DMS79 treated with DMSO at 0.1 percent for 48 hours (cell line): ENCODE measurements around the gene RGS6.

ENCODE experiments used
- DNase-seq: peaks from one replicate; lab custom pipeline; 2025; lab: John Stamatoyannopoulos, UW

The RGS6 gene

GRCh38 chr14:71947947-71948500, 15.8 kb downstream of the RGS6 start:
- DNase-seq = no peak

GRCh38 chr14:71952381-71953363, 20.4 kb downstream of the RGS6 start:
- no peak for DNase-seq

- no peak for DNase-seq
Measured at GRCh38 chr14:71956920-71957563, 24.8 kb downstream of the RGS6 start.

GRCh38 chr14:71959055-71959454, 26.8 kb downstream of the RGS6 start:
- DNase-seq = peak; percentile 26

- DNase-seq = no peak
Measured at GRCh38 chr14:71960494-71961353, 28.5 kb downstream of the RGS6 start.

GRCh38 chr14:71961972-71962371, 29.7 kb downstream of the RGS6 start:
- no peak for DNase-seq

- no peak for DNase-seq
Measured at GRCh38 chr14:71964716-71965115, 32.5 kb downstream of the RGS6 start.

- DNase-seq = no peak
Measured at GRCh38 chr14:71966528-71966927, 34.3 kb downstream of the RGS6 start.

- DNase-seq = no peak
Measured at GRCh38 chr14:71967704-71968103, 35.5 kb downstream of the RGS6 start.

GRCh38 chr14:71970272-71970671, 38.0 kb downstream of the RGS6 start:
- no peak for DNase-seq

- DNase-seq = no peak
Measured at GRCh38 chr14:71985538-71986189, 53.4 kb downstream of the RGS6 start.

- DNase-seq = no peak
Measured at GRCh38 chr14:71988476-71988875, 56.2 kb downstream of the RGS6 start.

- DNase-seq = no peak
Measured at GRCh38 chr14:71988939-71989338, 56.7 kb downstream of the RGS6 start.

- DNase-seq = no peak
Measured at GRCh38 chr14:71994416-71994815, 62.2 kb downstream of the RGS6 start.

- no peak for DNase-seq
Measured at GRCh38 chr14:71995741-71996140, 63.5 kb downstream of the RGS6 start.

GRCh38 chr14:71996610-71997009, 64.4 kb downstream of the RGS6 start:
- DNase-seq = no peak

GRCh38 chr14:72000907-72001306, 68.7 kb downstream of the RGS6 start:
- no peak for DNase-seq

GRCh38 chr14:72002731-72003130, 70.5 kb downstream of the RGS6 start:
- no peak for DNase-seq

GRCh38 chr14:72008666-72009065, 76.4 kb downstream of the RGS6 start:
- DNase-seq = no peak

GRCh38 chr14:72010474-72010873, 78.2 kb downstream of the RGS6 start:
- DNase-seq = no peak

GRCh38 chr14:72013721-72014345, 81.6 kb downstream of the RGS6 start:
- no peak for DNase-seq
